ENCODE results near the gene ERF. TPM values are rescaled to one million over a fixed set of nuclear protein-coding genes. Genes with fewer than 3 reads are reported as not detected.

Gene ERF
- total and polyA plus RNA-seq, 2 of the 8 experiments (the other 6 are each of a cell fraction or from before 2014, with no cell fraction given) = 43.7 to 62.7 TPM

GRCh38 chr19:42281146-42281826 is 26.4 kb upstream of the ERF start (continued):
- TF ChIP-seq CHD7 (IDR thresholded peaks at IDR 0.05; ENCODE audit: insufficient replicate concordance, low read length) (no peak), FOSL1 (IDR thresholded peaks at IDR 0.05; ENCODE audit: insufficient read depth, low read depth, low read length) (no peak), SAP30 (IDR thresholded peaks at IDR 0.05; ENCODE audit: insufficient read depth, insufficient replicate concordance, low read length) (no peak), RXRA (IDR thresholded peaks at IDR 0.05; ENCODE audit: insufficient read depth, low read depth, low read length) (no peak), TEAD4 (IDR thresholded peaks at IDR 0.05; ENCODE audit: low read depth, low read length) (no peak), EZH2 (IDR thresholded peaks at IDR 0.05; ENCODE audit: low read depth, low read length, severe bottlenecking) (no peak), EGR1 (IDR thresholded peaks at IDR 0.05; ENCODE audit: borderline replicate concordance, low read depth, low read length) (0 out of 2 replicates have a peak, but pooled peaks have one; percentile 36), YY1 (IDR thresholded peaks at IDR 0.05; ENCODE audit: low read depth, low read length) (no peak), POLR2AphosphoS5 (IDR thresholded peaks at IDR 0.05; ENCODE audit: low read depth, low read length) (no peak)
